Breast epithelium (tissue), 4 donors: ENCODE results near the gene PDE4D. TPM values are rescaled to one million over a fixed set of nuclear protein-coding genes. Genes with fewer than 3 reads are reported as not detected.

Experiments
- DNase-seq, 2 donors: peaks; one replicate each; pipeline ENCODE4 v3.0.0-alpha.2; 2019; ENCODE audit warnings: low spot score in 2 of 2
- H3K27ac ChIP-seq, 2 donors: fragments of 200-600 bp; sonication (generic) in 1 of 2; one replicate each; pipeline ENCODE4 v1.5.1; 2016 to 2019; ENCODE audit warnings: mild to moderate bottlenecking in 1 of 2
- H3K27me3 ChIP-seq, 2 donors: fragments of 200-600 bp; sonication (generic) in 1 of 2; one replicate each; pipeline versions ENCODE4 v1.5.1 to v1.6.0; 2017 to 2019; ENCODE audit warnings: control low read depth in 1 of 2, mild to moderate bottlenecking in 1 of 2
- H3K36me3 ChIP-seq: fragments of 200-600 bp; one replicate; pipeline ENCODE4 v1.5.1; 2019
- H3K4me1 ChIP-seq, 2 donors: fragments of 200-600 bp; sonication (generic); one replicate each; pipeline ENCODE4 v1.5.1; 2016 to 2019; ENCODE audit warnings: control low read depth in 1 of 2
- H3K4me3 ChIP-seq, 3 donors: fragments of 200-600 bp; sonication (generic); 1 replicate in 2 of 3; 2 replicates in 1 of 3; pipeline ENCODE4 v1.5.1; 2016 to 2019; ENCODE audit warnings: mild to moderate bottlenecking in 3 of 3, moderate library complexity in 2 of 3
- H3K9me3 ChIP-seq, 2 donors: fragments of 200-600 bp; sonication (generic) in 1 of 2; one replicate each; pipeline ENCODE4 v1.5.1; 2016 to 2019; ENCODE audit warnings: control low read depth in 1 of 2
- CTCF ChIP-seq, 3 donors: fragments of 450-650 bp; IDR thresholded peaks; one replicate each; pipeline ENCODE4 v1.5.1; 2016 to 2017; ENCODE audit warnings: antibody characterized with exemption in 3 of 3, mild to moderate bottlenecking in 3 of 3, moderate library complexity in 3 of 3
- POLR2A ChIP-seq: fragments of 450-650 bp; IDR thresholded peaks from one replicate; pipeline ENCODE4 v1.6.1; 2016; ENCODE audit warnings: antibody characterized with exemption, mild to moderate bottlenecking, moderate library complexity
- POLR2AphosphoS5 ChIP-seq, 3 donors: sonication (generic); formaldehyde crosslinking; IDR thresholded peaks; one replicate each; pipeline ENCODE4 v1.6.1; 2017; ENCODE audit warnings: antibody characterized with exemption in 3 of 3
- intact Hi-C: fragments of 100-400 bp; cut with DNase I; formaldehyde crosslinking; loops from one replicate; pipeline ENCODE4 v1.15.1; 2023; ENCODE audit warnings: low total_unique reads
- total RNA-seq, 3 donors: library from RNA; depleted of rRNA; stranded (reverse); fragments of >200 nt; gene quantifications; one replicate each; pipeline ENCODE4 v1.1.0, GENCODE V29; 2016

PDE4D gene
- total RNA-seq, 3 donors from 2014 or later, result 14.4 to 37.4 (median 28.2) TPM

- Histone ChIP-seq H3K4me1 (no peaks in the 10 kb centered on the region), H3K27ac (no peak overlapping the region), H3K27me3 (no peaks in the 10 kb centered on the region), H3K36me3 (no peaks in the 10 kb centered on the region), H3K4me3 (no peak overlapping the region), H3K9me3 (no peaks in the 10 kb centered on the region)
- intact Hi-C loops, result no loop called here
- TF ChIP-seq POLR2AphosphoS5 (IDR thresholded peaks at IDR 0.05) (no peak), CTCF (IDR thresholded peaks at IDR 0.05) (no peak), POLR2A (no peak)
- no peak for DNase-seq
Observed at GRCh38 chr5:58919833-58920232, 973.7 kb downstream of the PDE4D start.
